Motor neuron (in vitro differentiated cells): ENCODE data around the gene RORC. TPM values are rescaled to one million over a fixed set of nuclear protein-coding genes. Genes with fewer than 3 reads are reported as not detected.

Experiments
- ATAC-seq, 8 experiments: fragments of 200-7000 bp; cut with Tn5 transposase; replicated peaks in 6 of 8; 2 replicates each; pipeline ENCODE4 v1.8.0; 2021; ENCODE audit warnings: mild to moderate bottlenecking in 8 of 8, moderate library complexity in 8 of 8
- H3K27ac ChIP-seq, 2 donors: fragments of 250-450 bp; sonication (Bioruptor Pico); 2 replicates each; pipeline ENCODE4 v1.9.0; 2021; ENCODE audit warnings: antibody characterized with exemption in 2 of 2, mild to moderate bottlenecking in 2 of 2, moderate library complexity in 1 of 2
- H3K4me1 ChIP-seq, 2 donors: fragments of 250-450 bp; sonication (Bioruptor Pico); replicated peaks in 1 of 2; 2 replicates each; pipeline ENCODE4 v1.6.1; 2021; ENCODE audit warnings: antibody characterized with exemption in 2 of 2, mild to moderate bottlenecking in 2 of 2, moderate library complexity in 1 of 2
- H3K4me3 ChIP-seq, 5 donors: fragments of 250-450 bp; sonication (Bioruptor Pico); 2 replicates each; pipeline ENCODE4 v1.9.0; 2021; ENCODE audit warnings: antibody characterized with exemption in 5 of 5, mild to moderate bottlenecking in 5 of 5, moderate library complexity in 4 of 5
- WGBS, 10 experiments: fragments of 450-650 bp; shearing (Covaris generic); methylation state at CpG; one replicate each; pipeline ENCODE4 v1.0.0; 2022; 5-methylcytosine and 5-hydroxymethylcytosine counted together
- in situ Hi-C, 9 experiments: fragments of 400-800 bp; cut with MboI; loops; one replicate each; pipeline ENCODE4 v1.15.0; 2021; ENCODE audit warnings: low sequenced_read_pairs in 9 of 9, low pct_unique_long_range_greater_than_20kb in 2 of 9; ENCODE audit not compliant: unreplicated experiment in 9 of 9
- total RNA-seq, 8 experiments: library from RNA; unstranded; fragments of 300-600 nt; gene quantifications; 2 replicates each; pipeline versions ENCODE4 v1.2.3 to v1.2.4, GENCODE V29; 2022

Gene RORC
- total RNA-seq, 8 experiments from 2014 or later = 0.05 to 1.0 (median 0.23) TPM; not detected in 1

DNA sequence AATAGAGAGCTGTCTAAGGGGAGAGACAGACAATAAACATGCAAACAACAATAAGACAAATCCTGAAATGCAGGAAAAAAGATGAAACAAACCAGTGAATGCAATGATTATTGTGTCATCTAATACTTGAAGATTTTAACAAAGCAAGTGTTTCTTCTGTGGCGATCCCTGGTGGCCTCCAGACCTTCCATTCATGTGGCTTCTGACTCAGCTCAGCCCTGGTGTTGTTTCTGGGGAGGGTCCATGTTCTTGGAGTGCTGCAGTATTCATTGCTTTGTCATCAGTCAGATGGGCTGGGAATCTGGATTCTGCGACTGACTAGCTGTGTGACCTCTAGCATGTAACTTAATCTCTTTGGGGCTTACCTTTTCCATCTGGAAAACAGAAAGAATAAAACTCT is 9.5 kb upstream of the RORC start:
- 11 to 80% (median 68%) methylated on average over 1 to 2 of the region's 2 CpGs; no CpG with 5 or more reads in 2 of the 10 experiments for WGBS, 10 experiments
- H3K4me3 ChIP-seq = no peak overlapping the region
- H3K4me1 ChIP-seq = peaks cover 3 to 15% of the 10 kb centered on the region in 2 donors
- ATAC-seq = no peak
- no peak overlapping the region for H3K27ac ChIP-seq
- in situ Hi-C loops = no loop called here

DNA sequence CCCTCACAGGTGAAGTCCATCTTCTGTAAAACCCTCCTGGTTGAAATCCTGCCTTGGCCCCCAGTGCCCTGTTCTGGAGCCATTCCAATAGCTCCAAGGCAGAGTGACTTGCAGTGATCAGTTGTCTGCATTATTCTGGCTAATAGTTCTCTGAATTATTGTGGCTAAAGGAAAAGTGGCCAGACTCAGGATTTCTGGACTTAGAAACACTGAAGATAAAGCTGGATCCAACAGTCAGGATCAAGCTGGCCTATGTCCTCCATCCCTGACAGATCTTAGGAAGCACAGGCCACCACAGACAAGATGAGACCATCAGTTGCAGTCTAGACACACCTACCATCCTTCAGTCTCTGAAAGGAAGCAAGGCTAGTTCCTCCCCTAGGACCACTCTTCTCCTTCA is 8.8 kb upstream of the RORC start:
- no peak for ATAC-seq
- in situ Hi-C loops = no loop called here
- Histone ChIP-seq H3K27ac (no peak overlapping the region), H3K4me1 (peaks cover 3 to 15% of the 10 kb centered on the region in 2 donors), H3K4me3 (no peak overlapping the region)

DNA sequence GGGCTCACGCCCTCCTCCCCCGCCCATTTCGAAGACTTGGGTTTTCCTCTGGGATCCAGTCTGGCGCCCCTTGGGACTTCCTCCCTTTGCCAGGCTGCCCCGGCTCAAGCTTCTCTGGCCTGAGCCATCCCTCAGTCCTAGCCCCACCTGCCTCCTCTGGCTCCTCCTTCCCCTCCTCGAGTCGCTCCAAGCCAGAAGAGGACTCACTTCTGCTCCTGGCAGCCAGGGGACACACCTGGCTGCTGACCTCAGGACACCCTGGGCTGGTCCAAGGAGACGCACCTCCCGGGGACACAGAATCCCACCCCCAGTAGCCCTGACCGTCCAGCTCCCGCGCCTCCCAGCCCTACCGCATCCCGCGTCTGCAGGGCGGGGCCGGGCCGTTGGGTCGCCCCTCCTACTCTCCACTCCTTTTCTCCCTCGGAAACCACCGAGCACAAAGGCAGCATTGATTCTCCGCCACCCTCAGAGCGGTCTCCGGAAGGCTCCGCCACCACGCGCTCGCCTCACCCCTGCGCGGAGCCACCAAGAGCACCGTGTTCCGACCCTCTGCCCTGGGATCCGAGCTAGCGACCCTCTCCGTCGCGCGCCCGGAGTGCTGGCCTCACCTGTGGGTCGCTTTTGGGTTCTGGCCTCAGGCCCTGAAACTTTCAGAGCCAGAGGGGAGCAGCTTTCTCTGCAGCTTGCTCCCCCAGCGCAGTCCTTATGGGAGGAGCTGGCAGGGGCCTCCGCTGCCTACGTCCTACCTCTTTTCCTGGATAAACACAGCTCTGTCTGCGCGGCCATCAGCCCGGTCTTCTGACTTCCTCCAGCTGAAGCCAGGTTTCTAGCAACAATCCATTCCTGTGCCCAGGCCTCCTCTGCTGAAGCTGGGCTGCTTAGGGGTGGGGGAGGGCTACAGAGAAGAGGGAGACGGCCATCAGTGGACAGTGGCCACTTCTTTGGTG is 8.1 kb upstream of the RORC start, which contains the start of gene C2CD4D:
Gene C2CD4D, minus strand, starts transcription at position 364 of the 947 bp plus-strand sequence. CDS start 831 bp downstream, outside the sequence.
- peak in 6 of 8 experiments; percentile 24 to 83 (median 76) for ATAC-seq
- H3K27ac ChIP-seq = no peak within 1 kb of the TSS
- H3K4me1 ChIP-seq = peaks cover 3 to 15% of the 10 kb centered on the region in 2 donors
- in situ Hi-C loops = no loop called here
- 19 to 100% (median 32%) methylated on average over 1 to 17 of the region's 47 CpGs; no CpG with 5 or more reads in 3 of the 10 experiments for WGBS, 10 experiments
- peak within 1 kb of the TSS; percentile 9 to 29 (median 18) for H3K4me3 ChIP-seq

DNA sequence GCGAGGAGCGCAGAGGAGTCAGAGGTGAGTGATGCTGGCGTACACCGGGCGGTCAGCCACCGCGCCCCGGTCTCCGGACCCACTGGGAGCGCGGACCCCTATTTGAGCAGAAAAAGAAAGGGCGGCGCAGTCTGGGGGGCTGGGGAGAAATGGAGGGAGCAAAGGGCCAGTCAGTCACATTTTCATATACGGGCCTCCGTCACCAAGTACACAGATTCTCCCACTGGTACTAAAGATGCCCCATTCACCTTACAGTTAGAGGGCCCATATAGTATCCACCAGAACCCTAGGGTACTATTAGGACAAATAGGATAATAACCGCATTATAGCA is 7.4 kb upstream of the RORC start:
- in situ Hi-C loops = no loop called here
- H3K4me3 ChIP-seq = peak overlapping the region in 1 of 5 donors; percentile 13
- H3K27ac ChIP-seq = no peak overlapping the region
- WGBS, 10 experiments = 0 to 60% (median 31%) methylated on average over 1 to 9 of the region's 16 CpGs; no CpG with 5 or more reads in 4 of the 10 experiments
- no peak for ATAC-seq
- peaks cover 3 to 15% of the 10 kb centered on the region in 2 donors for H3K4me1 ChIP-seq

DNA sequence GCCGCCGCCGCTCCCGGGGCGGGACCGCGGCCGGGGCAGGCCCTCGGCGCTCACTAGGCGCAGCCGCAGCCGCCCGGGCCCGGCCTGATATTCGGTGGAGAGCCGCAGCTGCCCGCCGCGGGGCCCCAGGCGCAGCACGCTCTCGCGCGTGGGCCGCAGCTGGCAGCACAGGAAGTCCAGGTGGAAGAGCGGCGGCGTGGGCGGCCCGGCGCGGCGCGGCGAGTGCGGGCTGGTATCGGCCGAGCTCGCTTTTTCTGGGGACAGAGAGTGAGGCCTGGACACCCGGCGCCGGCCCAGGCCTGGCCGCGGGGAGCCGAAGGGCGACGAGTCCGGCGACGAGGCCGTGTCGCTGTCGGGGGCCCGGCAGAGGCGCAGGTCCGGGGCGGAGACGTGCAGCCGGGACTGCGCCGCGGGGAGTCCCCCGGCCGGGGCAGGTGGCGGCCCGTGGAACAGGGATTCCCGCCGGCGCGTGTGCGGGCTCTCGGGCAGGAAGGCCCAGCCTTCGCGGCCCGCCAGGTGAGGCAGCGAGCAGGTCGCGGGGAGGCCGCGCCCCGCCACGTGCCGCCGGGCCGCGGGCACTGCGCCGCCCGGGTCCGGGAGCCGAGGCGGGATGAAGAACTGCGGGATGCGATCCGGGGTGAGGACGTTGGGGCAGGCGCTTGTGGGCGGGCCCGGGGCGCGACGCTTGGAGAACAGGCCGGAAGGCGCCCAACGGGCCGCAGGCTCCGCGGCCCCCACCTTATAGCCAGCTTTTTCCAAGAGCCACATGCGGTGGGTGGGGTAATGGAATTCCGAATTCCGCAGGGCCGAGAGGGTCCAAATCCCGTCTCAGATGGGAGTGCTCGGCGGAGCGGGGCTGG is 6.8 kb upstream of the RORC start:
- 0 to 9% (median 1%) methylated on average over 2 to 24 of the region's 117 CpGs; no CpG with 5 or more reads in 6 of the 10 experiments for WGBS, 10 experiments
- in situ Hi-C loops = no loop called here

DNA sequence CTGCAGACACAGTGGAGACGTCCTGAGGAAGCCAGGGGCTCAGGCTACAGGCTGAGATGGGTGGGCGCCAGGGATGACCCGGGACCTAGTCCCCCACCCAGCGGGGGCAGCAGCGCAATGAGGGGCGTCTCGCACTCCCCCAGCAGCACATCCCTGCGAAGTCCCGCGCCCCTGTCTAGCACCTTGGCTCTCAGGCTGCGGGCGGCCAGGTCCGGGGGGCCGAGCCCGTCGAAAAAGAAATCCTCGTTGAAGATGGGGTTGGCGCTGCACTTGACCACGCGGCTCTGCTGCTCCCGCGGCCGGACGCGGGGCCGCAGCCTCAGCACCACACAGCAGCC is 6.3 kb upstream of the RORC start:
- no peak for ATAC-seq
- in situ Hi-C loops = no loop called here
- 0 to 40% (median 12%) methylated on average over 1 to 8 of the region's 26 CpGs; no CpG with 5 or more reads in 5 of the 10 experiments for WGBS, 10 experiments
- peaks cover 3 to 15% of the 10 kb centered on the region in 2 donors for H3K4me1 ChIP-seq
- no peak overlapping the region for H3K27ac ChIP-seq
- H3K4me3 ChIP-seq = peak overlapping the region; percentile 13 to 29 (median 21)

More for the DNA sequence above, 6.8 kb upstream of the RORC start:
- ATAC-seq = peak; percentile 23 to 77 (median 43)
- Histone ChIP-seq H3K4me3 (peak overlapping the region; percentile 13 to 29 (median 21)), H3K27ac (no peak overlapping the region), H3K4me1 (peaks cover 3 to 15% of the 10 kb centered on the region in 2 donors)

DNA sequence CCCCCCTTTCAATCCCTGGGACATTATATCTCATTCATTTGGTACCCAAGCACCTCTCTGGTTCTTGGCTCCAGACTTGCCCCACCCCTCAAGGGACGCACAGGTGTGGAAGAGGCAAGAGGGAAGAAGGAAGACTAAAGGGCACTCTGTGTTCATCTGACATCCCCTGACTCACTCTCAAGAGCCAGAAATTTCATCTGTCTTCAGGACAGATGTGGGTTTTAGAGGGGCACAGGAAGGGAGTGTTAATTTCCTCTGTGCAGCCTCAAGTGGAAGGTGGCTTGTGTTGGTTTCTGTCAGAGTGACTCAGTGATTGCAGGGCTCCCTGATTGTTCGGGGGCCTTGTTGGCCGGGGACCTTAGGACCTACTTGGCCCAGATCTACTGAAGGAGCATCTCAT is 5.6 kb upstream of the RORC start:
- Histone ChIP-seq H3K4me3 (no peak overlapping the region), H3K4me1 (peaks cover 3 to 15% of the 10 kb centered on the region in 2 donors), H3K27ac (no peak overlapping the region)
- 60 to 89% (median 86%) methylated on average over 1 to 3 of the region's 3 CpGs; no CpG with 5 or more reads in 6 of the 10 experiments for WGBS, 10 experiments
- ATAC-seq = no peak
- in situ Hi-C loops = no loop called here

DNA sequence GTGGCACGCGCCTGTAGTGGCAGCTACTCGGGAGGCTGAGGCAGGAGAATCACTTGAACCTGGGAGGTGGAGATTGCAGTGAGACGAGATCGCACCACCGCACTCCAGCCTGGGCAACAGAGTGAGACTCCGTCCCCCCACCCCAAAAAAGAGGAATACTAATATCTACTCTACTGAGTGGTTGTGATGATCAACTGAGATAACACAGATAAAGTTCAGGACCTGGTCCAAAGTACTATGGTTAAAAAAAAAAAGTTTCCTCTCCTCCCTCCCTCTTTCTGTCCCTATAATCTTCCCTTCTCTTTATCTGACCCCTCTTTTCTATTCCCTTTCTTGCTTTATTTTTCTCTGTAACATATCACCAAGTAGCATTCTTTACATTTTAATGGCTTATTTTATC is 4.0 kb upstream of the RORC start:
- Histone ChIP-seq H3K4me1 (peaks cover 3 to 15% of the 10 kb centered on the region in 2 donors), H3K4me3 (no peak overlapping the region), H3K27ac (no peak overlapping the region)
- 25 to 100% (median 90%) methylated on average over 1 to 6 of the region's 7 CpGs; no CpG with 5 or more reads in 2 of the 10 experiments for WGBS, 10 experiments
- in situ Hi-C loops = no loop called here
- ATAC-seq = no peak

DNA sequence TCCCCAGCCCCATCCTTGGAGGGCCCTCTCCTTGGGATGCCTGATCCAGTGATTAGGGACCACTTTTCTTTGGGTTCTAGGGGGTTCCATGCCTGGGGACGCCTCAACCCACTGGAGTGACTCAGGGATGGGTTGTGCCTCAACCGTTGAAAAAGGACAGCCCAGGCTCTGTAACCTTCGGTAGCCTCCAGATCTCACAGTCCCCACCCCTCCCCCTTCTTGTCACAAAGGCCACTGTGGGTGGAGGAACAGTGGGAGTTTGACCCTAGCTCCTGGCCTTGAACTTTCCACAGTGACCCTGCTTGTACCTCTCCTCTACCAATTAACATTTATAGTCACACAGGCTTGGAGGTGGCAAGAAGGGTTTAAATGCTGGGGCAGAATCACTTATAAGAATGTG is 2.6 kb upstream of the RORC start:
- Histone ChIP-seq H3K27ac (no peak overlapping the region), H3K4me1 (peaks cover 0 to 8% of the 10 kb centered on the region in 2 donors), H3K4me3 (no peak overlapping the region)
- in situ Hi-C loops = no loop called here
- no peak for ATAC-seq
- WGBS, 10 experiments = 0 to 76% (median 41%) methylated on average over 1 to 3 of the region's 3 CpGs; no CpG with 5 or more reads in 5 of the 10 experiments

DNA sequence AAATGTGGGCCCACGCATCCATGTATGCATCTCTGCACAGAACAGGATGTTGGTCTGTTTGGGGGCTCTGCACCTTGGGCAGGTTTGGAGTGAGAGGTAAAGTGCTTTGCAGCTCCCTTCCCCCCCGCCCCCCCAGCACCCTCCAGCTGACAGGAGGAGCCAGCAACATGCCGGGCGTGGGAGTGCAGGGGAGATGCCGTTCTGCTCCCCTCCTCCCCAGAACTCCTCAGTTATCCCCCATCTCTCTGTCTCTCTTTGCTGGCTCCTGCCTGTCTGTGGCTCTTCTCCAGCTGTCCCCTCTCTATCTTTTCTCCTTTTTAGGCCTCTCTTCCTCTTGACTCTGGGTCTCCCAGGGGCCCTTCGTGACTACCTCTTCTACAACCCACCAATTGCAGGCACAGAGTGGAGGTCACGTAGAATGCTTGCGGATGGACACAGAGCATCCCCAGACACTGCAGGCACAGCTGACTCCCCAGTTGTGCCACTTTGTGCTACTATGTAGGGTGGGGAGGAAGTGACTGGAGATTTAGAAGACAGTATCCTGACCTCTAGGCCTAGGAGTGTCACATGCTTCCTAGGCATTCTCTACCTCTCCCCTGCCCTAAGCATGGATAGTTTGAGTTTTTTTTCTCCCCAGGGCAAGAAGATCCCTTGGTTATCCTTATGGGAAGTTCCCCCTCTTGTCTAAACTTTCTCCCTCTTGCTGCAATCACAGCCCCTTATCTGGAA is 1.7 kb upstream of the RORC start:
- no peak overlapping the region for H3K4me3 ChIP-seq
- WGBS, 10 experiments = 48 to 100% (median 79%) methylated on average over 1 to 6 of the region's 8 CpGs; no CpG with 5 or more reads in 2 of the 10 experiments
- H3K27ac ChIP-seq = no peak overlapping the region
- peaks cover 4 to 9% of the 10 kb centered on the region in 2 donors for H3K4me1 ChIP-seq
- in situ Hi-C loops = no loop called here
- ATAC-seq = no peak

DNA sequence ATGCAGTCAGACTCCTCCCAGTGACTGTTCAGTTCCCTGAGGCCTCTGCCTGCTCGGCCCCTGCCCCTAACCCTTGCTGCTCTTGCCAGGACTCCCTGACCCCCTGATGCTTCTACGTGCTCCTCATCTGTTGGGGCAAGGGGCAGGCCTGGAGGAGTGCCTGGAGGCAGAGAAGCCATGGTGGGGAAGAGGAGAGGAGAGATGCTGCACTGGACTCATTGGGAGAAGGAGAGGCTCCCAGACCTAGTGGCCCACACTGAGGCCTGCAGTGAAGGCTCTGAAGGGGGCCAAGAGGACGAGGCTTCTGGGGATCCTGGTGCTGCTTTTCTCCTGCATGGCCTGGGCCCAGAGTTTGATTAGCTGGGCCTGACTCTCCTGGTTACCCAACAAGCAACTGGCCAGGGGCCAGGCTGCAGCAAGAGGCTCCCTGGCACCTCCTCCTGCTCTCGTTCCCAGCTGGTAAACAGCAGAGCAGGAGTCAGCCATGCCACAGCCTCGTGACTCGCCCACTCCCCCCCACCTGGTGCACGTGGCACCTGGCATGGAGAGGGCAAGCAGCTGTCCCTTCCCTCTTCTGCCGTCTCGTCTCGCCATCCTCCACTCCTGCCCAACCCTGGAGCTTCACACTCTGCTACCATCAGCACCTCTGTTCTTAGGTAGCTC is 847 bp upstream of the RORC start:
- H3K27ac ChIP-seq = no peak overlapping the region
- ATAC-seq = peak in 4 of 8 experiments; percentile 7 to 65 (median 10)
- WGBS, 10 experiments = 0 to 70% (median 41%) methylated on average over 1 to 7 of the region's 10 CpGs; no CpG with 5 or more reads in 3 of the 10 experiments
- H3K4me3 ChIP-seq = no peak overlapping the region
- peaks cover 4 to 11% of the 10 kb centered on the region in 2 donors for H3K4me1 ChIP-seq
- in situ Hi-C loops = no loop called here

DNA sequence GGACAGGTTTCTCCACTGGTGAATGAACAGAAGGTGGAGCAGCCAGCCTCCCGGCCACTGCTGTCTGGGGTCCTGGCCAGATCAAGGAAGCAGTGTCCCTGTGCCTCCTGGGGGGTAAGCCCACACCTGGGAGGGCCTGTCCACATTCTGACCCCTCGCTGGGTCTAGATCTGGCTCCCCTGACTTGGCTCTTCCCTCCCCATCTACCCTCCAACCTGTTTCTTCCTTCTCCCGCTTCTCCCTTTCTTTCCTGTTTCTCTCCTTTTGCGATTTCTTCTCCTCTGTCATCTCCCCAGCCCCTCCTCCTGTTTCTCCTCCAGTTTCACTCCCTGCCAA is 378 bp downstream of the RORC start:
- ATAC-seq = no peak
- in situ Hi-C loops = no loop called here
- no peak overlapping the region for H3K27ac ChIP-seq
- WGBS, 10 experiments = 47 to 100% (median 86%) methylated on average over 1 to 3 of the region's 4 CpGs; no CpG with 5 or more reads in 2 of the 10 experiments
- H3K4me3 ChIP-seq = no peak overlapping the region
- H3K4me1 ChIP-seq = peaks cover 4 to 11% of the 10 kb centered on the region in 2 donors
